ENCODE data around the gene EP400. TPM values are rescaled to one million over a fixed set of nuclear protein-coding genes. Genes with fewer than 3 reads are reported as not detected.
"Not testable (repeated sequence)": the region's sequence is repeated elsewhere in the genome, so short reads cannot be mapped to it uniquely, and the experiment has no call there.

Gene EP400
- total RNA-seq, 2 experiments from 2014 or later = 42.2 to 43.4 TPM

GRCh38 chr12:132036063-132036683 lies 86.4 kb downstream of the EP400 start:
- H3K9me3 Mint-ChIP-seq = no peaks in the 10 kb centered on the region
- H3K4me1 Mint-ChIP-seq = no peaks in the 10 kb centered on the region
- H3K27ac Mint-ChIP-seq = no peak overlapping the region
- ChIA-PET CTCF (no interaction called here), POLR2A (no interaction called here)
- peaks cover 62% of the 10 kb centered on the region for H3K36me3 Mint-ChIP-seq (ENCODE audit: low read depth)
- no peaks in the 10 kb centered on the region for H3K27me3 Mint-ChIP-seq
- DNase-seq = no peak
- no peak overlapping the region for H3K4me3 Mint-ChIP-seq

GRCh38 chr12:132040906-132041606 lies 91.3 kb downstream of the EP400 start:
- H3K4me1 Mint-ChIP-seq = peaks cover 3% of the 10 kb centered on the region
- POLR2A ChIA-PET = no interaction called here
- no peak overlapping the region for H3K27ac Mint-ChIP-seq
- no peaks in the 10 kb centered on the region for H3K9me3 Mint-ChIP-seq
- DNase-seq = no peak
- peaks cover 52% of the 10 kb centered on the region for H3K36me3 Mint-ChIP-seq (ENCODE audit: low read depth)
- no peak overlapping the region for H3K4me3 Mint-ChIP-seq
- CTCF ChIA-PET = no interaction called here
- no peaks in the 10 kb centered on the region for H3K27me3 Mint-ChIP-seq

- CTCF ChIA-PET = no interaction called here
Observed at GRCh38 chr12:132043216-132043615, 93.5 kb downstream of the EP400 start.

GRCh38 chr12:132043770-132044467 lies 94.2 kb downstream of the EP400 start:
- H3K36me3 Mint-ChIP-seq (ENCODE audit: low read depth) = peaks cover 35% of the 10 kb centered on the region
- CTCF ChIA-PET = no interaction called here

More at GRCh38 chr12:132043216-132043615, 93.5 kb downstream of the EP400 start:
- DNase-seq = no peak
- Mint-ChIP-seq H3K36me3 (ENCODE audit: low read depth) (peaks cover 41% of the 10 kb centered on the region), H3K27ac (no peak overlapping the region), H3K4me3 (no peak overlapping the region), H3K27me3 (no peaks in the 10 kb centered on the region), H3K9me3 (no peaks in the 10 kb centered on the region), H3K4me1 (peaks cover 3% of the 10 kb centered on the region)
- POLR2A ChIA-PET = no interaction called here

DNA sequence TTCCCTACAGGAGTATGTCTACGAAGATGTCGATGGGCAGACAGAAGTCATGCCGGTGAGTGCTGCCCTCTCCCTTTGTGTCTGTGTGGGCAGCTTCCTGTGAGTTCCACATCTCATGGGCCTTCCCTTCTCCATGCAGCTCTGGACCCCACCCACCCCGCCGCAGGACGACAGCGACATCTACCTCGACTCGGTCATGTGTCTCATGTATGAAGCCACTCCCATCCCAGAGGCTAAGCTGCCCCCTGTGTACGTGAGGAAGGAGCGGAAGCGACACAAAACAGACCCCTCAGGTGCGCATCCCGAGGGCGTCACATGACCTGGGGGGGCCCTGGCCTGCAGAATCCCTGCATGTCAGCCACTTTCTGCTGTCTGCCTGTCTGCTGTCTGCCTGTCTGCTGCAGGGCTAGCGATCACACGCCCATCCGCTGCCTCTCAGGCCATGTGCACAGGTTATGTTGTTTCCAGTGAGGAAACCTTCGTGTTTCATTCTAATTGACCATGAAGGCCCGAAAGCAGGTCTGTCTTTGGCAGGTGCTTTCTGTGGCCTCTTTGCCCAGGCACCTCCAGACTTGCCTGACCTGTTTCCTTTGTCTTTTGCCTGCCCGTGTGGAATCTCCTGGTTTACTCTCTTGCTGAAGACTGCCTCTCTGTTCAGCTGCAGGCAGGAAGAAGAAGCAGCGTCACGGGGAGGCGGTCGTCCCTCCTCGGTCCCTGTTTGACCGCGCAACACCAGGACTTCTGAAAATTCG lies 95.1 kb downstream of the EP400 start:
- H3K4me1 Mint-ChIP-seq = peaks cover 3% of the 10 kb centered on the region
- no peak overlapping the region for H3K27ac Mint-ChIP-seq

More at GRCh38 chr12:132043770-132044467, 94.2 kb downstream of the EP400 start:
- H3K27me3 Mint-ChIP-seq = no peaks in the 10 kb centered on the region
- H3K4me3 Mint-ChIP-seq = no peak overlapping the region
- POLR2A ChIA-PET = no interaction called here
- no peak for DNase-seq
- no peak overlapping the region for H3K27ac Mint-ChIP-seq
- H3K4me1 Mint-ChIP-seq = peaks cover 3% of the 10 kb centered on the region
- H3K9me3 Mint-ChIP-seq = no peaks in the 10 kb centered on the region

GRCh38 chr12:132045751-132046150 lies 96.0 kb downstream of the EP400 start:
- Mint-ChIP-seq H3K4me1 (peaks cover 3% of the 10 kb centered on the region), H3K27me3 (no peaks in the 10 kb centered on the region), H3K27ac (no peak overlapping the region), H3K4me3 (no peak overlapping the region), H3K36me3 (ENCODE audit: low read depth) (peaks cover 45% of the 10 kb centered on the region), H3K9me3 (no peaks in the 10 kb centered on the region)
- ChIA-PET POLR2A (no interaction called here), CTCF (no interaction called here)
- DNase-seq = no peak

More for the DNA sequence above, 95.1 kb downstream of the EP400 start:
- POLR2A ChIA-PET = no interaction called here
- no peaks in the 10 kb centered on the region for H3K27me3 Mint-ChIP-seq
- no peak for DNase-seq
- CTCF ChIA-PET = no interaction called here
- no peak overlapping the region for H3K4me3 Mint-ChIP-seq
- H3K36me3 Mint-ChIP-seq (ENCODE audit: low read depth) = peaks cover 36% of the 10 kb centered on the region
- no peaks in the 10 kb centered on the region for H3K9me3 Mint-ChIP-seq

DNA sequence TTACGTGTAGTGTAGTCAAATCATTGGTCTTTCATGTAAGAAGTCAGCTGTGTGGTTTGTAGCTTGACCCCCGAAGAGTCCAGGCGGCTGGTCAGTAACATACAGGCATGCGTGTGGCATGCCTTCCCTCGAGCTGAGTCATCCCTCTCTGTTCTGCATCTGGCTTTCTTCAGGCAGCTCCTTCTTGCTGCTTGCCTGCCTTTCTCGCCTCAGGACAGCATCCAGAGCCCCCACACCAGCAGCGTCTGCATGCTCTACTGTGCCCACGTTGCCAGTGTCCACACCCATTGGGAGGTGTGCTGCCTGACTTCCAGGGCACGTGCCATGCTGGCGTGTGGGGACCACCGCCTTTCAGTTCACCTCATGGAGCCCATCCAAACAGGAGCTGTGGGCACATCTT lies 96.8 kb downstream of the EP400 start:
- DNase-seq = no peak
- Mint-ChIP-seq H3K27me3 (no peaks in the 10 kb centered on the region), H3K27ac (no peak overlapping the region), H3K4me3 (no peak overlapping the region), H3K9me3 (no peaks in the 10 kb centered on the region), H3K4me1 (peaks cover 1% of the 10 kb centered on the region), H3K36me3 (ENCODE audit: low read depth) (peaks cover 52% of the 10 kb centered on the region)
- ChIA-PET POLR2A (no interaction called here), CTCF (no interaction called here)

DNA sequence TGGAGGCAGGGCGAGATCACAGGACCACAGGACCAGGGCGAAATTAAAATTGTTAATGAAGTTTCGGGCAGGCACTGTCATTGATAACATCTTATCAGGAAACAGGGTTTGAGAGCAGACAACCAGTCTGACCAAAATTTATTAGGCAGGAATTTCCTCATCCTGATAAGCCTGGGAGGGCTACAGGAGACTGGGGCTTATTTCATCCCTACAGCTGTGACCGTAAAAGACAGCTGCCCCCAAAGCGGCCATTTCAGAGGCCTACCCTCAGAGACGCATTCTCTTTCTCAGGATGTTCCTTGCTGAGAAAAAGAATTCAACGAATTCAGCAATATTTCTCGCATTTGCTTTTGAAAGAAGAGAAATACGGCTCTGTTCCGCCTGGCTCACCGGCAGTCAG lies 97.9 kb downstream of the EP400 start:
- DNase-seq, H3K27me3 Mint-ChIP-seq, H3K9me3 Mint-ChIP-seq, H3K4me3 Mint-ChIP-seq, H3K4me1 Mint-ChIP-seq, H3K27ac Mint-ChIP-seq, CTCF ChIA-PET, POLR2A ChIA-PET: not testable (repeated sequence)
- peaks cover 52% of the 10 kb centered on the region for H3K36me3 Mint-ChIP-seq (ENCODE audit: low read depth)

DNA sequence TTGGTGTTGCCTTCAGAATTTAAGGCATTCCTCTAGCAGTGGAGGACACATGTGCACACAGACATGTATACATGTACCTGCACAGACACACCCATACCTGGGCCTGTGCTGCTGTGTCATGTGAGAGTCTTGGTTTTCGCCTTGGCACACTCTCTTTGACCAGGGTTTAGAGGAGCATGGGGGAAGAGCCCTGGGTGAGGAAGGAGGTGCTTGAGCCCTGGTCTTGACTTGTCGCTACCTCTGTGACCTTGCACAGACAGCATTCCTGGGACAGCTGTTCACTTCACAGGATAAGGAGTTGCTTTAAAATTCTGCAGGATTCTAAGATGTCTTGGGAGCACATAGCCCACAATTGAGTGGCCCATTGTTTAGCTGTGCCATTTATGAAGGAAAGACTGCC lies 99.7 kb downstream of the EP400 start:
- H3K4me1 Mint-ChIP-seq = no peaks in the 10 kb centered on the region
- H3K27me3 Mint-ChIP-seq = no peaks in the 10 kb centered on the region
- no peak for DNase-seq
- no peak overlapping the region for H3K4me3 Mint-ChIP-seq
- ChIA-PET CTCF (no interaction called here), POLR2A (no interaction called here)
- no peaks in the 10 kb centered on the region for H3K9me3 Mint-ChIP-seq
- H3K27ac Mint-ChIP-seq = no peak overlapping the region
- H3K36me3 Mint-ChIP-seq (ENCODE audit: low read depth) = peaks cover 57% of the 10 kb centered on the region

- Mint-ChIP-seq H3K27me3 (no peaks in the 10 kb centered on the region), H3K36me3 (ENCODE audit: low read depth) (peaks cover 56% of the 10 kb centered on the region), H3K4me3 (no peak overlapping the region), H3K27ac (no peak overlapping the region), H3K4me1 (no peaks in the 10 kb centered on the region), H3K9me3 (no peaks in the 10 kb centered on the region)
- POLR2A ChIA-PET = no interaction called here
- no peak for DNase-seq
- CTCF ChIA-PET = no interaction called here
Observed at GRCh38 chr12:132049876-132050275, 100.1 kb downstream of the EP400 start.

GRCh38 chr12:132051718-132052117 lies 102.0 kb downstream of the EP400 start:
- H3K4me1 Mint-ChIP-seq, H3K27ac Mint-ChIP-seq, H3K4me3 Mint-ChIP-seq, H3K9me3 Mint-ChIP-seq, POLR2A ChIA-PET, DNase-seq, H3K27me3 Mint-ChIP-seq: not testable (repeated sequence)
- CTCF ChIA-PET = interaction anchor here (0.6 kb wide), 1 partner anchor 10 kb away, joined by 3 read pairs; no protein-coding TSS in a partner anchor
- H3K36me3 Mint-ChIP-seq (ENCODE audit: low read depth) = peaks cover 56% of the 10 kb centered on the region

DNA sequence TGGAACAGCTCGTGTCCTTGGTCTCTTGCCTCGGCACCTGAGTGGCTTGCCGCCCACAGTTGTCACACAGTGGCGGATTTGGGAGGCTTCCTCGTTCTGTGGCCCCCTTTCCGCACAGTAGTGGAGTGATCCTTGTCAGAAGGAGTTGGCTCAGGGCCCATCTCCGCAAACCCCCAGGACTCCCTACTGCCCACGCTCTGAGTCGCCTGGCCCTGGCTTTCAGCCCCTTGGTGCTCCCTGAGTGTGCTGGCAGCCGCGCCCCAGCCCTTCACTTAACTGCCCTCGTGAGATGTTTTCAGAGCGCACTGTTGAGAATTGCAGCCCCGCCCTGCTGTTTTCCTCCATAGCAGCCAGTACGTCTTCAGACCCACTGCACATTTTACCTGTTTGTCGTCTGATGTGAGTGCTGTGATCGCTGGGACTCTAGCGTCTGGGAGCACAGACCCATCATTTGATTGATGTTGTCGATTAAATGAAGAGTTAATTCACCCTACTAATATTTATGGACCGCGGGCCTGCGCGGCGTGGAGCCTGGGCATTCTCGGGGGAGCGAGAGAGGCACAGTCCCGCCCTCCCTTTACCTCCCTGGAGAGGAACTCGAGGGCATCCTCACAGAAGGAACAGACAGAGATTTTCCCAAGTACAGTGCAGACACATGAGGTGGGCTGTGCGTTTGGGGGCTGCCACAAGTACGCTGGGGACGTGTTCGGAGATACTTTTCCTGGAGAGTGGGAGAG lies 102.6 kb downstream of the EP400 start:
- no peak for DNase-seq
- Mint-ChIP-seq H3K4me1 (no peaks in the 10 kb centered on the region), H3K36me3 (ENCODE audit: low read depth) (peaks cover 56% of the 10 kb centered on the region), H3K9me3 (no peaks in the 10 kb centered on the region), H3K4me3 (no peak overlapping the region), H3K27me3 (no peaks in the 10 kb centered on the region), H3K27ac (no peak overlapping the region)
- CTCF ChIA-PET = interaction anchor here (0.6 kb wide), 1 partner anchor 10 kb away, joined by 3 read pairs; no protein-coding TSS in a partner anchor
- POLR2A ChIA-PET = no interaction called here
